ENCODE data around the gene TBRG4.
"Not testable (repeated sequence)": the region's sequence is repeated elsewhere in the genome, so short reads cannot be mapped to it uniquely, and the experiment has no call there.

The TBRG4 gene

GRCh38 chr7:45125193-45125904 lies 13.9 kb upstream of the TBRG4 start:
- in situ Hi-C loops (cut with MboI; ENCODE audit: low pct_unique_long_range_greater_than_20kb, low sequenced_read_pairs): loop anchor here (25.0 kb wide), 1 partner anchor 538 kb away; the partner anchor contains the start of gene TMED4
- no peak for DNase-seq

GRCh38 chr7:45123913-45124710 lies 12.6 kb upstream of the TBRG4 start:
- in situ Hi-C loops (cut with MboI; ENCODE audit: low pct_unique_long_range_greater_than_20kb, low sequenced_read_pairs): no loop called here
- DNase-seq: no peak

GRCh38 chr7:45122975-45123860 lies 11.7 kb upstream of the TBRG4 start:
- in situ Hi-C loops (cut with MboI; ENCODE audit: low pct_unique_long_range_greater_than_20kb, low sequenced_read_pairs): no loop called here
- DNase-seq: no peak

DNA sequence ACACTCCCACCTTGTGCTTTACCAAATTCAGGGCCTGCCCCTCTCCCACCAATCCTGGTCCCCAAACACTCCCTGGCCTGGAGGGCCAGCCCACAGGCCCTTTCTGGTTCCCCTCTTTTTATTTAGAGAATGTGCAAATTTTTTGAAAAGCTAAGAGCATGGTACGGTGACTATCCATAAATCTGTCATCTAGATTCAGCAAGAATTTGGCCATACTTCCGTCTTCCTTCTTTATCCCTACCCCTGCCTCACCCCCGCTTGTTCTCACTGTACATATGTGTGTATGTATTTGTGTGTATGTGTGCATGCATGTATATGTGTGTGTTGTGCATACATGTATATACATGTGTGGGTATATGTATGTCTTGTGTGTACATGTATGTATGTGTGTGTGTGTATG lies 8.1 kb upstream of the TBRG4 start:
- DNase-seq: no peak
- in situ Hi-C loops (cut with MboI; ENCODE audit: low pct_unique_long_range_greater_than_20kb, low sequenced_read_pairs): no loop called here

- no peak for DNase-seq
- in situ Hi-C loops (cut with MboI; ENCODE audit: low pct_unique_long_range_greater_than_20kb, low sequenced_read_pairs): no loop called here
These were observed 7.4 kb upstream of the TBRG4 start for GRCh38 chr7:45118889-45119331.

GRCh38 chr7:45118292-45118691 lies 6.8 kb upstream of the TBRG4 start:
- no peak for DNase-seq
- in situ Hi-C loops (cut with MboI; ENCODE audit: low pct_unique_long_range_greater_than_20kb, low sequenced_read_pairs): no loop called here

GRCh38 chr7:45117582-45117981 lies 6.1 kb upstream of the TBRG4 start:
- no peak for DNase-seq
- in situ Hi-C loops (cut with MboI; ENCODE audit: low pct_unique_long_range_greater_than_20kb, low sequenced_read_pairs): no loop called here

DNA sequence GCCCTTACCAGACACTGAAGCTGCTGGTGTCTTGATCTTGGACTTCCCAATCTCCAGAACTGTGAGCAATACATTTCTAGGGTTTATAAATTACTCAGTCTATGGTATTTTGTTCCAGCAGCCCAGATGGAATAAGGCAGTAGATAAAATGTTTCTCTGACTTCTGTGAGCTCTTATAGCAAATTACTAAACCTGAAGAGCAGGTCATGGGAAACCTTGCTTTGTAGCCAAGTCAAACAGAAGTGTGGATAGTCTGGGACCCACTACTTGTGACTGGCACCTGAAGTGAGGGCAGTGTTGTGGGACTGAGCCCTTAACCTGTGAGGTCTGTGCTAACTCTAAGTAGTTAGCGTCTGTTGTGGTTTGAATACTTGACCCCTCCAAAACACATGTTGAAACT lies 4.6 kb upstream of the TBRG4 start:
- in situ Hi-C loops (cut with MboI; ENCODE audit: low pct_unique_long_range_greater_than_20kb, low sequenced_read_pairs): no loop called here
- no peak for DNase-seq

DNA sequence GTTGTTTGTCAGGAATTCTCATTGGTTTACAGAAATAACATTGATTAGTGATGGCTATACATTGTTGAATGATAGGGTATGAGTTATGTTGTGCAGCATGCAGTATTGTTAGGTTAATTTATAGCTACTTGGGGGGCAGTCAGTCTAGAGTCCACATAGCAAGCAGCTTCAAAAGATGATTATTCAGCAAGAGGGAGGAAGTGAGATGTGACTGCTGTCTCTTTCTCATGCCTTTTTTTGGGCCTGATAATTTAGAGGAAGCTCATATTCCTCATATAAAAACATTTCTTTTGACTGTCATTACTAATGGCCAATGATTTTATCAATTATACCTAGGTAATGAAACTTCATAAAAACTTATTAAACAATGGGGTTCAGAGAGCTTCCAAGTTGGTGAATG lies 3.4 kb upstream of the TBRG4 start:
- in situ Hi-C loops (cut with MboI; ENCODE audit: low pct_unique_long_range_greater_than_20kb, low sequenced_read_pairs): no loop called here
- no peak for DNase-seq

DNA sequence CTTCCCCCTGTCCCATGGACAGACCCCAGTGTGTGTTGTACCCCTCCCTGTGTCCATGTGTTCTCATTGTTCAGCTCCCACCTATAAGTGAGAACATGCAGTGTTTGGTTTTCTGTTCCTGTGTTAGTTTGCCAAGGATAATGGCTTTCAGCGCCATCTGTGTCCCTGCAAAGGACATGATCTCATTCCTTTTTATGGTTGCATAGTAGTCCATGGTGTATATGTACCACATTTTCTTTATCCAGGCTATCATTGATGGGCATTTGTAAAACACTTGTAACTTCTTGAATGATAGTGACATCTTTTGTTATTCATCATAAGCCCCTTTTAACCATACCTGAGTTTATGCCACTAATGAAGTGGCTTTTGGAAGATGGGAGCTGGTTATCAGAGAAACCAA lies 2.8 kb upstream of the TBRG4 start:
- DNase-seq; in situ Hi-C loops (cut with MboI; ENCODE audit: low pct_unique_long_range_greater_than_20kb, low sequenced_read_pairs): not testable (repeated sequence)

DNA sequence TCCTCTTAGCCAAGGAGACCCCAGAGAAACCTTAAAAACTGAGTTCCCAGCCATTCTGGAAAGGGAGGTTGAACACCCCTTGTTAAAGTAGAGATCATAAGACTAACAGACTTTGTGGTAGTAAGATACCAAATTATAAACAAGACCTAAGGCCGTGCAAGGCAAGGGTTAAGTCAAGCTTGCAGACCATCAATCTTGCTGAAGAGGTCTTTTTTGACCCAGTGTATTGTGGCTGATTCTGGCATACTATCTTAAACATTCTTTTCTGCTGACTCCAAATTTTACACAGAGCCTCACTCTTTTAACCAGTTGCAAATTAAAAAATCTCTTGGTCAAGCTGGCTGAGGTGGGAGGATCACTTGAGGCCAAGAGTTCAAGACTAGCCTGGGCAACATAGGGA lies 1.2 kb upstream of the TBRG4 start:
- in situ Hi-C loops (cut with MboI; ENCODE audit: low pct_unique_long_range_greater_than_20kb, low sequenced_read_pairs): no loop called here
- no peak for DNase-seq

DNA sequence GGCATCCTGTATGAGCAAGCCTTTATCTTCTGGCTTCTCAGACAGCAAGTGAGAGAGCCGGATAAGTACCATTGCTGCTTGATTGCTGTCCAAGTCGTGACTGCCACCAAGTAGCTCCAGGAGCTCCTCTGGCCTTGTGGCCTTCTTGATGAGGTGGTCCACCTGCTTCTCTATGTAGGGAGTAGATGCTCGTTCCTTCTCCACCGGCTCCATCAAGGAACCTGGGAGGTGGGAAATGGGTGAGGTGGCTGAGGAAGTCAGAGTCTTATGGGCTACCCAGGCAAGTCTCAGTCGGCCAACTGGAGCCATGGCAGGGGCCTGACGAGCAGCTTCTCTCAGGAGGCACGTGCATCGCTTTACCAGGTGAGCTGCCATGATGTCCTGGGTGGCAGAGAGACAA lies 2.6 kb downstream of the TBRG4 start:
- in situ Hi-C loops (cut with MboI; ENCODE audit: low pct_unique_long_range_greater_than_20kb, low sequenced_read_pairs): no loop called here
- no peak for DNase-seq

DNA sequence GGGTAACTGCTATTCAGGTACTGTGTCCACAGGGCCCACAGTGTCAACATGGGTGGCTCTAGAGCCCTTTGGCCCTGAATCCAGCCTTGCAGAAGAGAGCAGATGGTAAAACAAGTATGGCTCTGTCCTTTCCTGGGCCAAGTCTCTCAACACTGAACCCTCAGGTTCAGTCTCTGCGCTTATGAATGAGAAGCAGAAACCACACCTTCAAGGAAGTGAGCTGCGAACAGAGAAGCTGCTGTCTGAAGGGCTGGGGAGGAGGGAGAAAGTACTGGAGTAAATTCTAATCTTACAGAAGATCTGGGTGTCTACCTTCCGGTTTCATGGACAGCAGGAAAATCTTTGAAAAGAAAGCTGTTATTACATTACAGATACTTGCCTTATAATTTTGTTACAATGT lies 4.1 kb downstream of the TBRG4 start:
- in situ Hi-C loops (cut with MboI; ENCODE audit: low pct_unique_long_range_greater_than_20kb, low sequenced_read_pairs): no loop called here
- no peak for DNase-seq

GRCh38 chr7:45106820-45107219 lies 4.7 kb downstream of the TBRG4 start:
- DNase-seq: no peak
- in situ Hi-C loops (cut with MboI; ENCODE audit: low pct_unique_long_range_greater_than_20kb, low sequenced_read_pairs): no loop called here

DNA sequence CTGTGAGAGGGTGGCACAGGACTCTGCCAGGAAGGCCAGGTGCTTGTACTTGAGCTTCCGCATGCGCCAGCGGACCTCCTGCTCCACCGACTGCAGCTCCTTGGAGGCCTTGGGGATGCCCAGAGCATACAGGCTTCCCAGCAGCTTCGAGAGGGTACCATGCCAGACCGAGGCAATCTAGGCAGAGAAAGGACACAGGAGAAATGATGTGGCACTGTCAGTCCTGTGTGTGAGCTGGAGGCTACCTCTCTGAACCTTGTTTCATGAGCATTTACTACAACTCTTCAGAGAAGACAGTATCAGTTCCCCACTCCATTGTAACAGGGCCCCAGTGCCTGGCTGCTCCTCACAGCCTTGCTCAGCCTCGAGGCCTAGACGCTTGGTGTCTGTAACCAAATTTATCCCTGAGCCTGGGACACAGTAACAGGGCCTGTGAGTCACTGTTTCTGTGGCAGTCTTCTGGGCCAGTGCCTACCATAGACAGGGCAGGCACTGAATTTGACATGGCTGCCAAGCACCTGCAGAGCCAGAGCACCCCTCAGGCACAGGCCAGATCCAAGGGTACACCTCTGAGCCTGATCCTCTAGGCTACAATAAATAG lies 5.8 kb downstream of the TBRG4 start:
- DNase-seq: no peak
- in situ Hi-C loops (cut with MboI; ENCODE audit: low pct_unique_long_range_greater_than_20kb, low sequenced_read_pairs): no loop called here

GRCh38 chr7:45104844-45105587 lies 6.5 kb downstream of the TBRG4 start:
- no peak for DNase-seq
- in situ Hi-C loops (cut with MboI; ENCODE audit: low pct_unique_long_range_greater_than_20kb, low sequenced_read_pairs): no loop called here

- in situ Hi-C loops (cut with MboI; ENCODE audit: low pct_unique_long_range_greater_than_20kb, low sequenced_read_pairs): no loop called here
- DNase-seq: no peak
These were observed 7.3 kb downstream of the TBRG4 start for GRCh38 chr7:45103958-45104843.
